CD4-positive, alpha-beta T cell (primary cell): ENCODE data around the gene DDX20. TPM values are rescaled to one million over a fixed set of nuclear protein-coding genes. Genes with fewer than 3 reads are reported as not detected.

Experiments used
- ATAC-seq: fragments of 200-7000 bp; cut with Tn5 transposase; one replicate; pipeline ENCODE4 v1.10.0; 2022; ENCODE audit warnings: mild to moderate bottlenecking; ENCODE audit not compliant: poor library complexity
- CTCF ChIA-PET: fragments of 350-600 bp; sonication (Branson Sonifier 250); formaldehyde crosslinking; loops from one replicate; lab custom pipeline; 2021; ENCODE audit warnings: antibody characterized with exemption, inconsistent platforms; lab: Charles Lee
- POLR2A ChIA-PET: fragments of 350-600 bp; sonication (Branson Sonifier 250); formaldehyde crosslinking; loops from one replicate; lab custom pipeline; 2021; ENCODE audit warnings: antibody characterized with exemption, inconsistent platforms; lab: Charles Lee
- DNase-seq, 14 experiments: peaks; one replicate each; pipeline ENCODE4 v3.0.0-alpha.2; 2013 to 2020; ENCODE audit warnings: mixed read lengths in 2 of 14
- H3K27ac ChIP-seq, 2 donors: one replicate each; pipeline versions ENCODE4 v1.5.1 to v1.7.0; 2013; ENCODE audit warnings: low read length in 2 of 2, low read depth in 1 of 2, mild to moderate bottlenecking in 1 of 2
- H3K27me3 ChIP-seq, 2 experiments: 1 replicate in 1 of 2; 2 replicates in 1 of 2; pipeline versions ENCODE4 v1.6.1 to v1.7.0; 2013; ENCODE audit warnings: low read length in 2 of 2, control low read depth in 1 of 2, mild to moderate bottlenecking in 1 of 2, moderate library complexity in 1 of 2; ENCODE audit not compliant: insufficient read depth in 2 of 2, control insufficient read depth in 1 of 2
- H3K36me3 ChIP-seq: one replicate; pipeline ENCODE4 v1.6.1; 2013; ENCODE audit warnings: low read length, control low read depth; ENCODE audit not compliant: insufficient read depth
- H3K4me1 ChIP-seq: one replicate; pipeline ENCODE4 v1.6.1; 2013; ENCODE audit warnings: low read length, control low read depth; ENCODE audit not compliant: insufficient read depth
- H3K4me3 ChIP-seq: one replicate; pipeline ENCODE4 v1.5.1; 2013; ENCODE audit warnings: mild to moderate bottlenecking, low read length, moderate library complexity
- H3K9me3 ChIP-seq, 2 experiments: 1 replicate in 1 of 2; 2 replicates in 1 of 2; pipeline versions ENCODE4 v1.6.1 to v1.7.0; 2013; ENCODE audit warnings: low read length in 2 of 2, mild to moderate bottlenecking in 2 of 2, control low read depth in 1 of 2, moderate library complexity in 1 of 2; ENCODE audit not compliant: control insufficient read depth in 1 of 2, insufficient read depth in 1 of 2
- H3K27ac Mint-ChIP-seq: one replicate; pipeline ENCODE4 v1.8.0; 2020; ENCODE audit warnings: mixed read lengths
- H3K27me3 Mint-ChIP-seq: one replicate; pipeline ENCODE4 v1.8.0; 2021; ENCODE audit warnings: mixed read lengths
- H3K36me3 Mint-ChIP-seq: one replicate; pipeline ENCODE4 v1.8.0; 2021; ENCODE audit warnings: low read depth, mixed read lengths
- H3K4me1 Mint-ChIP-seq: one replicate; pipeline ENCODE4 v1.8.0; 2021; ENCODE audit warnings: low read depth, mixed read lengths
- H3K4me3 Mint-ChIP-seq: one replicate; pipeline ENCODE4 v1.8.0; 2020; ENCODE audit warnings: mild to moderate bottlenecking, mixed read lengths
- H3K9me3 Mint-ChIP-seq: one replicate; pipeline ENCODE4 v1.8.0; 2020; ENCODE audit warnings: mixed read lengths
- intact Hi-C, 2 experiments: fragments of 100-400 bp; cut with DNase I in 1 of 2; cut with micrococcal nuclease in 1 of 2; formaldehyde crosslinking; loops; one replicate each; pipeline versions ENCODE4 v1.15.1 to v1.9.0; 2023 to 2025; cut with DNase I, micrococcal nuclease
- total RNA-seq, 174 experiments: library from RNA in 2 of 174; stranded (reverse) in 2 of 174; gene quantifications; one replicate each; pipeline ENCODE4 v1.2.3 and lab custom pipeline; 2021 to 2026
- TF ChIP-seq, protein P1 (sequence below): fragments of 200-600 bp; IDR thresholded peaks from one replicate; pipeline ENCODE4 v1.8.0; 2022; ENCODE audit warnings: antibody characterized with exemption, mild to moderate bottlenecking

Gene DDX20
- total RNA-seq, 2 experiments from 2014 or later = 27.2 to 27.4 TPM

DNA sequence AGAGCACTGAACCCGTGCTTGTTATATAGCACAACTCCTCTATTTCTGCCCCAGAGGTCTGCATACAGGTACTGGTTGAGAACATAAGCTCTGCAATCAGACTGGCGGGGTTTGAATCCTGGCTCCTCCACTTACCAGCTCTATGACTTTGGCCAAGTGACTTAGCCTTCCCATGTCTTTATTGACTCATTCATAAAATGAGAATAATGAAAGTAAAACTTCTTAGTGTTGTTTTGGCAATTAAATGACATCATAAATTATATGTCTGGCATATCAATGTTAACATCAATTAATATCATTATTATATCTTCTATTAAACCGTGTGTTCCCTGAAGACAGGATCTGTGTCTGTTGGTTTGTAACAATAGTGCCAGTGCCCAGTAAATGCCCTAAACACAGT lies 20.8 kb upstream of the DDX20 start:
- CTCF ChIA-PET = no interaction called here
- Histone ChIP-seq H3K36me3 (no peaks in the 10 kb centered on the region), H3K4me1 (peaks cover 28% of the 10 kb centered on the region), H3K27me3 (peaks cover 23 to 24% of the 10 kb centered on the region in 2 experiments), H3K9me3 (no peaks in the 10 kb centered on the region), H3K27ac (no peak overlapping the region), H3K4me3 (no peak overlapping the region)
- peaks cover 8% of the 10 kb centered on the region for H3K27me3 Mint-ChIP-seq
- ATAC-seq (no peak), DNase-seq (no peak)
- TF ChIP-seq, protein P1, sequence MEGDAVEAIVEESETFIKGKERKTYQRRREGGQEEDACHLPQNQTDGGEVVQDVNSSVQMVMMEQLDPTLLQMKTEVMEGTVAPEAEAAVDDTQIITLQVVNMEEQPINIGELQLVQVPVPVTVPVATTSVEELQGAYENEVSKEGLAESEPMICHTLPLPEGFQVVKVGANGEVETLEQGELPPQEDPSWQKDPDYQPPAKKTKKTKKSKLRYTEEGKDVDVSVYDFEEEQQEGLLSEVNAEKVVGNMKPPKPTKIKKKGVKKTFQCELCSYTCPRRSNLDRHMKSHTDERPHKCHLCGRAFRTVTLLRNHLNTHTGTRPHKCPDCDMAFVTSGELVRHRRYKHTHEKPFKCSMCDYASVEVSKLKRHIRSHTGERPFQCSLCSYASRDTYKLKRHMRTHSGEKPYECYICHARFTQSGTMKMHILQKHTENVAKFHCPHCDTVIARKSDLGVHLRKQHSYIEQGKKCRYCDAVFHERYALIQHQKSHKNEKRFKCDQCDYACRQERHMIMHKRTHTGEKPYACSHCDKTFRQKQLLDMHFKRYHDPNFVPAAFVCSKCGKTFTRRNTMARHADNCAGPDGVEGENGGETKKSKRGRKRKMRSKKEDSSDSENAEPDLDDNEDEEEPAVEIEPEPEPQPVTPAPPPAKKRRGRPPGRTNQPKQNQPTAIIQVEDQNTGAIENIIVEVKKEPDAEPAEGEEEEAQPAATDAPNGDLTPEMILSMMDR = no peak
- intact Hi-C loops = no loop called here
- H3K27ac Mint-ChIP-seq = no peak overlapping the region
- no peaks in the 10 kb centered on the region for H3K9me3 Mint-ChIP-seq
- peaks cover 18% of the 10 kb centered on the region for H3K4me1 Mint-ChIP-seq
- H3K36me3 Mint-ChIP-seq = no peaks in the 10 kb centered on the region
- H3K4me3 Mint-ChIP-seq = no peak overlapping the region
- POLR2A ChIA-PET = no interaction called here

DNA sequence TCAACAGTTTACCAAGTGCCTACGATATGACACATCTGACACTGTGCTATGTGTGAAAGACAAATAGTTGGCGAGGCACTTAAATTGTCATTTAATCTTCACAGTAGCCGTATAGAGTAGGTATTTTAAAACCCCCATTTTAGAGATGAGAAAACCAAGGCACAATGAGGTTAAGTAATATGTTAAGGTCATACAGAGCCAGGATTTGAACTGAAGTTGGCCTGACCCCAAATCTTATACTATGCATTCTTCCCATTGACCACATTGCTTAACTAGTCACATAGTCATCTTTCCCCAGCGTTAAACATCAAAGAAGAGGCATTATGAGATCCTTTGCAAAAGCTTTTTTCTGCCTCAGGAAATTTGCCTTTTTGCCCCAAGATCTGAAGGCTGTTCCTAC lies 20.4 kb upstream of the DDX20 start:
- Histone ChIP-seq H3K9me3 (no peaks in the 10 kb centered on the region), H3K4me1 (peaks cover 33% of the 10 kb centered on the region), H3K27ac (no peak overlapping the region), H3K4me3 (no peak overlapping the region), H3K36me3 (no peaks in the 10 kb centered on the region), H3K27me3 (peaks cover 24 to 27% of the 10 kb centered on the region in 2 experiments)
- Mint-ChIP-seq H3K4me3 (no peak overlapping the region), H3K36me3 (no peaks in the 10 kb centered on the region), H3K27ac (no peak overlapping the region), H3K9me3 (no peaks in the 10 kb centered on the region), H3K27me3 (peaks cover 13% of the 10 kb centered on the region), H3K4me1 (peaks cover 21% of the 10 kb centered on the region)
- CTCF ChIA-PET = no interaction called here
- ATAC-seq (no peak), DNase-seq (no peak)
- POLR2A ChIA-PET = no interaction called here
- intact Hi-C loops = no loop called here
- TF ChIP-seq, protein P1 = no peak

DNA sequence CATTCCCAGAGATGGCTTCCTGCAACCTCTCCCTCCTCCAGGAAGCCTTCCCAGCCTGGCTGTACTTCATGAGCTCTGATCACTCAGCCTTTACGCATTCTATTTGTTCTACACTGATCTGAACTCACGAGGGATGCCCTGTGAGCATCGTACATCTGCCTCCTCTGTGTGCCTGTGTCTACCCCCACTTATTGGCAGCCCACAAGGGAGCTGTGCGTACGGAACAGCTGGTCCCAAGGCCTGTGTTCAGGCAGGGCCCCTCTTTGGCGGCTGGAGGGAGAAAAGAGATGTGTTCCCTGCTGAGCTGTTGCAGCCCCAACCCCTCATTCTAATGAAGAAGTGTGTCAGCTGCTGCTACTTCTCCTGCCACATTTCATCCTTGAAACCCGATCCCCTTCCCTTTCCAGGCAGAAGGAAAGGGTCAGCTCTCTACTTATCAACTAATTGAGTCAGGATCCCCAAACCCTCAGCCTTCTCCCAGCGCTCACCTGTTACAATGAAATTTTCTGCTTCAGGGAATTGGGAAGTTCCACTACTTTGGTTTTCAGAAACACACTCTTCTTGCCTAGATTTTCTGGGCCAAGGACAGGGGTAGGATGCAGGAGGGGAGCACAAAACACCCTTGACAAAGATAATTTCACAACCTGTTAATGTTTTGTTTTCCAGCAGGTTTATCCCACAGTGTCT lies 19.7 kb upstream of the DDX20 start:
- Histone ChIP-seq H3K27me3 (peaks cover 29 to 31% of the 10 kb centered on the region in 2 experiments), H3K27ac (no peak overlapping the region), H3K4me1 (peaks cover 37% of the 10 kb centered on the region), H3K4me3 (no peak overlapping the region), H3K9me3 (no peaks in the 10 kb centered on the region), H3K36me3 (no peaks in the 10 kb centered on the region)
- ChIA-PET CTCF (no interaction called here), POLR2A (interaction anchor here (1.1 kb wide), 2 partner anchors 19 to 21 kb away, joined by 3 to 5 read pairs; no protein-coding TSS in a partner anchor)
- ATAC-seq (no peak), DNase-seq (no peak)
- intact Hi-C loops = no loop called here
- H3K4me3 Mint-ChIP-seq = no peak overlapping the region
- H3K27me3 Mint-ChIP-seq = peaks cover 20% of the 10 kb centered on the region
- TF ChIP-seq, protein P1 = no peak
- H3K9me3 Mint-ChIP-seq = no peaks in the 10 kb centered on the region
- H3K4me1 Mint-ChIP-seq = peaks cover 21% of the 10 kb centered on the region
- H3K27ac Mint-ChIP-seq = no peak overlapping the region
- no peaks in the 10 kb centered on the region for H3K36me3 Mint-ChIP-seq
